ELR (cell line): ENCODE results near the gene TCF4.

ENCODE experiments used
- DNase-seq: peaks from one replicate; pipeline ENCODE4 v3.0.0-alpha.2; 2015; ENCODE audit warnings: low read depth

TCF4 gene

GRCh38 chr18:55179835-55180234 lies 408.2 kb downstream of the TCF4 start:
- DNase-seq = no peak

- DNase-seq = no peak
These were observed 408.6 kb downstream of the TCF4 start for GRCh38 chr18:55179425-55179824.

GRCh38 chr18:55173291-55173690 lies 414.7 kb downstream of the TCF4 start:
- DNase-seq = no peak
